SK-N-MC (cell line): ENCODE data around the gene HOXC11.

Experiments
- EZH2 ChIP-seq: fragments of 200-600 bp; sonication (generic); IDR thresholded peaks from one replicate; pipeline ENCODE4 v1.6.1; 2017; ENCODE audit warnings: antibody characterized with exemption
- POLR2AphosphoS5 ChIP-seq: IDR thresholded peaks from 2 replicates; pipeline ENCODE4 v1.6.1; 2012; ENCODE audit warnings: mild to moderate bottlenecking, low read depth, low read length, borderline replicate concordance

DNA sequence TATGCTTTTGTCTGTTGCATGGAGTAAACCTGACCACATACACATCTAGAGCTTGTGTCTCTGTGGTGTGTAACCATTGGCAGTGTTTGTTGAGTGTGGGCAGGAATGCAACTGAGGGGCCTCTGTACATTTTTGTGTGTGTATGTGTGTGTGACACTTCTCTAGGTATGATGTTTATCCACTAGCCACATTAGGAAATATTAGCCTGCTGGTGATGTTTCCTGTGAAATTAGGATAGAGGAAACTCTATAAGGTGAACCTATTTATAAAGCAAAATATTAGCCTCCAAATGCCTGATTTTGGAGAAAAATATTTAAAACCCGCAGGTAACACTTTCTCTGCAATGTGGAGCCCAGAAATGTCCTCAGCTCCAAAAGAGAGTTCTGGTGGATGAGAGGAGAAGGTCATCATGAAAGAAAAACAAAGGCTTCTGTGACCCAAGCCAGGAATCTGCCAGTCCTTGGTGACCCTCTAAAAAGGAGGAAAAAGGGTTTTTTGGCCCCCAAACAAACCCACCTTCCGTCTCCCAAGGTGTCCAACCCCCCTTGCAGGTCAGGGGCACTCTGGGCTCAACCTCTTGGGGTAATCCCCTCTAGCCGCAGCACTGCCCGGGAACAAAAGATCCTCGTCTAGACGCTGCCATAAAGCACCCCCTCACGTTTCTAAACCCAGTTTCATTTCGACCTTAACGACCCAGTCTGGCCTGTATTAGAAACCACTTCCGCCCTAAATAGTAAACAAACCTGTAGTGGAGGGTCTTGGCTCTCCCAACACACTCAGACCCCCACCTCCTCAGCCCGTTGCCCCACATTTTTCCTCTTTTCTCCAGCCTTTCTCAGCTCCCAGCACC, 4.9 kb downstream of the HOXC11 start:
- TF ChIP-seq POLR2AphosphoS5, result no peak; the same call in 1 of the 2 replicates
- TF ChIP-seq EZH2, result no peak
